Stimulated activated CD8-positive, alpha-beta memory T cell treated with anti-CD3 and anti-CD28 coated beads, Interleukin-4, amount 100 ng/mL, for 24 hours (primary cell): Measurements from ENCODE around the gene CELF4.

Experiments used
- DNase-seq: peaks from one replicate; pipeline ENCODE4 v3.0.0-alpha.2; 2020; ENCODE audit warnings: low read depth

The CELF4 gene

DNA sequence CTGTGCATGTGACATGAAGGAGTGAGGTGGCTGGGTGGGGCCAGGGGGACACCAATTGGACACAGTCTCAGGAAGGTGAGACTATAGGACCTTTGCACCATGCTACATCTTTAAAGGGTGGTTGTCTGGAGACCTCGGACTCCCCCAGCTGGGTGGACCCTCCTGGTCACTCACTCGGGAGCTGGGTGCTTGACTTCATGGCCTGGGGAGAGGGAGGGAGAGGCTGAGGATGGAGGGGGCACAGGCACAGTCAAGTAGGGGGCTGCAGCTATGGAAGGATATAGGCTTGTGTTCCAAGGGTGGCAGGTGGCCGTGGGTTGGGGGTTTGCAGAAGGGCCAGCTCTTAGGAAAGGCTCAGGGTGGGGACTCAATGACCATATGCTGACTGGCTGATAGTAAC lies 7.1 kb upstream of the CELF4 start:
- DNase-seq: no peak

GRCh38 chr18:37571266-37571665 lies 5.7 kb upstream of the CELF4 start:
- no peak for DNase-seq

DNA sequence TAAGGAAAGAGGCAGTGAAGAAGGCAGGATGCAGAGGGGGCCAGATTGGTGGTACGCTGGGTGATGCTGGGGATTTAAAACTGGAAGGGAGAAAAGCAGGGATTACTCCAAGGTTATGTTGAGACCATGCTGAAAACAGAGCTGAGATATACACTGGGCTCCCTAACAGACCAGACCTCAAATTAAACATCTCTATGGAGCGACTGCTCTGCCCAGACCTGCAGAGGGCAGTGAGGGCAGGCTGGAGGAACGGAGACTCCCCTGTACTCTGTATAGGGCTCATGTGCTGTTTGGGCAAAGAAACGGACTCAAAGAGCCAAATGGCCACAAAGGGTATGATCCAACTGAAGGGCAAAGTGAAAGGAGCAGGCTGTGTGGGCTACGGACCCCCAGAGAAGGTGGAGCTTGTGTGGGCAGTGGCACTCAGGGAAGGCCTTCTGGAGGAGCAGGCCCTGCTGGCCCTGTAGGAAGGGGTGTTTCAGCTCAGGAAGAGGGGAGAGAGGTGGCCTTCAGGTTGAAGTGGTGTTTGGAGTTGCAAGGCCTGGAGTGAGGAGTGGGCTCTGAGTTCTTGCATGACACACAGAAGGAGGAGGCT lies 4.8 kb upstream of the CELF4 start:
- DNase-seq: no peak

DNA sequence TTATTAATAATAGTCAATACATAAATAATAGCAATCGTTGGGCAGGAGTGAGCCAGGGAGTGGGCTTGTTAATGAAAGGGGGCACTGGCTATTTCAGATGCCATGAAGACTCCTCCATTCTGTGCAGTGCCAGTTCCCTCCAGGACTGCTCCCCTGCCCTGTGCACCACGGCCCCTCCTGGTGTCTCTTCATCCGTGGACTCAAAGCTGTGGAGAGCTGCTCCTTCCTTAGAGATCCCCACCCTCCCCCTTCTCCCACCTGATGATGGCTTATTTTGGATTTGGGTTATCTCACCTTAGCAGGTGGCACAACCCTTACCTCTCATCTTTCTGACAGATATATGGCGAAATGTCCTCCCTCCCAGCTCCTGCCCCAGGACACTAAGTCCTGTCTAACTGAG lies 3.1 kb upstream of the CELF4 start:
- DNase-seq: no peak

DNA sequence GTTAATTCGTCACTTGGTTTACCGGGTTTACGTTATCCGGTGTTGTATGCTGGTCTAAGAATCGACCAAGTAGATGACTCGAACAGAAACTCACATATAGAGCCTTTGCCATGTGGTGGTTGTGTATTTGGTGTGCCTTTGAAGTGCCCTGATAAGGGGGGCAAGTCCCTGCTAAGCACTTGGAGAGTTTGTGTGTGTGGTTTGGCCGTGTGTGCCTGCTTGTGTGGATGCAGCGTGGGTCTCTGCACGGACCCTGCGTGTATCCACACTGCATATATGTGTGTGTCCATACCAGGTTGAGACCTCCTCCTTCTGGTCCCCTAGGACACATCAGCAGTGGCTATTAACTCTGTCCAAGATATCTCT lies 2.4 kb upstream of the CELF4 start:
- DNase-seq: no peak

GRCh38 chr18:37567061-37567993 lies 1.7 kb upstream of the CELF4 start:
- DNase-seq: no peak

- DNase-seq: no peak
These were observed 972 bp upstream of the CELF4 start for GRCh38 chr18:37566479-37567060.

DNA sequence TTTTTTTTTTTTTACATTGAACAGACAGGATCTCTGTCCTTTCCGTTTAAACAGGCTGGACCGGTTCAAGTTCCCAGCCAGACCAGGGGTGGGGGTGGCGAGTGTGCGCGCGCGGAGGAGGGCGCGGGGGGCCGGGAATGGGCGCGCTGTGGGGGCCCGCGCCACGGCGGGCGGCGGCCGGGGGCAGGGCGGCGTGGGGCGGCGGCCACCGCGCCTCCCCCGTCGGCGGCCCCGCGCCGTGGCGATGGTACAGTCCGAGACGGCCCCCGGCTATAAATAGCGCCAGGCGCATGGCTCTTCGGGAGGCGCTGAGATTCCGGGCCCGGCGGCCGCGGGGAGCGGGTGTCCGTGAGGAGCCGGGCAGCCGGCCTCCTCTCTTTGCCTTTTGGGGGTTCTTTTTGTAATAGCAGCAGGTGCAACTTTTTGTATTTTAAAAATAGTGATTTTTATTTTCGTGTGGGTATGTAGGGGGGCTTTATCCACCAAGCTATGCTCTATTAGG lies 430 bp upstream of the CELF4 start:
- no peak for DNase-seq

GRCh38 chr18:37564711-37565100 lies 892 bp downstream of the CELF4 start:
- DNase-seq: no peak

DNA sequence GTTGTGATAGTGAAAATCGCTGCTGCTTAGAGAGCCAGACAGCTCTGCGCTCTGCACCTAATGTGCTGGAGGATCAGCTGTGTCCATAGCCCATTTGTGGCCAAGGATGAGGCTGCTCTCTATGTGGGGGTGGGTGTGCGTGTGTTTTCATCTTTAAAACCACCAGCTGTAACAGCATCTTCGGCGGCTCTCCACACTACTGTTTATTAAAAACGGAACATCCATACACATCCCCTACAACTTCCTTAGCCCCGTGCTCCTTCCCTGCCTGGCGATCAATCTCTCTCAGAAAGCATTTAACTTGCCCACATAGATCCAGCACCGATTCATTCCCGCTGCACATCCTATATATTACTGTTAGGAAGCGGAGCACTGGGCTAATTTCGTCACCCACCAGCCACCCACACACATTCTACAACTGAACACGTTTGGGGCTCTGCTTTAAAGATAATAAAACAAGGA lies 1.6 kb downstream of the CELF4 start:
- no peak for DNase-seq

- no peak for DNase-seq
These were observed 3.6 kb downstream of the CELF4 start for GRCh38 chr18:37561986-37562385.

GRCh38 chr18:37560003-37560402 lies 5.6 kb downstream of the CELF4 start:
- no peak for DNase-seq

GRCh38 chr18:37559194-37559593 lies 6.4 kb downstream of the CELF4 start:
- DNase-seq: no peak

GRCh38 chr18:37554399-37554787 lies 11.2 kb downstream of the CELF4 start:
- no peak for DNase-seq

- DNase-seq: no peak
These were observed 11.8 kb downstream of the CELF4 start for GRCh38 chr18:37553633-37554398.

GRCh38 chr18:37552286-37552685 lies 13.3 kb downstream of the CELF4 start:
- no peak for DNase-seq

DNA sequence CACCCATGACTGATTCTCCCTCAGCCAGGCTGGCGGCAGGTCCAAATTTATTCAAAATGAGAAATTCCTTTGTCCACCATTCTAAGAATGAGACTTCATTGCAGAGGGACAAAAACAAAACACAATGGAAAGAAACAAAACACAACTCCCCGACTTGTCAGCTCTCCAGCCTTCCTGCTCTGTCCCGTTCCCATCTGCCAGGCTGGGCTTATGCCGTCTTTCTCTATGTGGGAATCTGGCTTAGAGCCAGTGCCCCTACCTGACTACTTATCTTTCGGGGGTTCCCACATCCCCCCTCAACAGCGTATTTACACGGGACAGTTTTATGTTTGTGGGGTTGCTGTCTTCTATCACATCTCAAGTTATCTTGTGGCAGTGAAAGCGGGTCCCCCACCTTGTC lies 13.8 kb downstream of the CELF4 start:
- no peak for DNase-seq

GRCh38 chr18:37551249-37551648 lies 14.3 kb downstream of the CELF4 start:
- DNase-seq: no peak

DNA sequence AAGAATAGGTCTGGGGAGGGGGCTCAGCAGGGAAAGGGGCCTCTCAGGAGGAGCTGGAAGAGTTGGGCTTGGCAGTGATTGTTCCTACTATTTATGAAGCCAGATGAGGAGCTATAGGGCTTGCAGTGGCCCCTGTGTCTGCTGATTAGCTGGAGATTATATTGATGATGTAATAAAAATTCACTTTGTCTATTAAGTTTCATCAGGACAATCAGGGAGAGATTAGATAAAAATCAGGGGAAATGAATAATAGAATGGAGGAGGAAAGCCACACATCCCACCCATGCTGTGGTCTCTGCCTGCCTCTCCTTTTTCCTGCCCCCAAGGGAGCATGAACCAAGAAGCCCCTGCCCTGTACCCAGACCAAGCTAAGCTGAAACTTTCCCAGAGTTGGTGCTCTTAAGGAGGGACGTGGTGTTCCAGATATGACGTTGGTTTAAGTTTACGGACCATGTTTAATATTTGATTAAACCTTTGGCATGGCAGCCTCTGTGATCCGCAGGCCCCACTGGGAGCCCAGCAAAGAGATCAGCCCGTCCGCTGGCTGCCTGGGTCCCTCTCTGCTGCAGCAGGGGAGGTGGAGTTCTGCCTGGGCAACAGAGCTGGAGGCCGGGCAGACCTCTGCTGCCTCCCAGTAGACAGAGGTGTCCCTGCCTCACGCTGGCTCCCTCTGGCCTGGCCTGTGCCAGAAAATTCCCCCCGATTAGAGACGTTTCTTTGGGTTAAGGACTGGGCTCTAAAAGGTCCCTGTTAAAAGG lies 15.3 kb downstream of the CELF4 start:
- DNase-seq: no peak

- DNase-seq: no peak
These were observed 16.8 kb downstream of the CELF4 start for GRCh38 chr18:37548679-37549289.

GRCh38 chr18:37547196-37547827 lies 18.3 kb downstream of the CELF4 start:
- no peak for DNase-seq
